ENCODE results near the gene PFAS.

- TF ChIP-seq CTCF (IDR thresholded peaks at IDR 0.05; ENCODE audit: control extremely low read depth in 1 of 3, insufficient read depth in 1 of 3, low read depth in 1 of 3, low read length in 3 of 3) (no peak), MAFK (IDR thresholded peaks at IDR 0.05; ENCODE audit: low read depth, low read length) (no peak), CEBPB (IDR thresholded peaks at IDR 0.05; ENCODE audit: low read depth, low read length) (no peak)
Measured at GRCh38 chr17:8282345-8282744, 33.3 kb downstream of the PFAS start.
